HL-60 (cell line): ENCODE results near the gene SYCP2.
A peak's percentile ranks its signal among the peaks of the same experiment; 100 is the strongest.

Source experiments
- CTCF ChIP-seq: IDR thresholded peaks from one replicate; pipeline ENCODE4 v1.5.1; 2011; ENCODE audit warnings: low read length, control low read depth, inconsistent platforms; ENCODE audit not compliant: insufficient read depth
- POLR2AphosphoS5 ChIP-seq: IDR thresholded peaks from 2 replicates; pipeline ENCODE4 v1.6.1; 2012; ENCODE audit warnings: low read depth
- REST ChIP-seq: IDR thresholded peaks from 2 replicates; pipeline ENCODE4 v1.6.1; 2012; ENCODE audit warnings: low read depth; ENCODE audit not compliant: insufficient replicate concordance

DNA sequence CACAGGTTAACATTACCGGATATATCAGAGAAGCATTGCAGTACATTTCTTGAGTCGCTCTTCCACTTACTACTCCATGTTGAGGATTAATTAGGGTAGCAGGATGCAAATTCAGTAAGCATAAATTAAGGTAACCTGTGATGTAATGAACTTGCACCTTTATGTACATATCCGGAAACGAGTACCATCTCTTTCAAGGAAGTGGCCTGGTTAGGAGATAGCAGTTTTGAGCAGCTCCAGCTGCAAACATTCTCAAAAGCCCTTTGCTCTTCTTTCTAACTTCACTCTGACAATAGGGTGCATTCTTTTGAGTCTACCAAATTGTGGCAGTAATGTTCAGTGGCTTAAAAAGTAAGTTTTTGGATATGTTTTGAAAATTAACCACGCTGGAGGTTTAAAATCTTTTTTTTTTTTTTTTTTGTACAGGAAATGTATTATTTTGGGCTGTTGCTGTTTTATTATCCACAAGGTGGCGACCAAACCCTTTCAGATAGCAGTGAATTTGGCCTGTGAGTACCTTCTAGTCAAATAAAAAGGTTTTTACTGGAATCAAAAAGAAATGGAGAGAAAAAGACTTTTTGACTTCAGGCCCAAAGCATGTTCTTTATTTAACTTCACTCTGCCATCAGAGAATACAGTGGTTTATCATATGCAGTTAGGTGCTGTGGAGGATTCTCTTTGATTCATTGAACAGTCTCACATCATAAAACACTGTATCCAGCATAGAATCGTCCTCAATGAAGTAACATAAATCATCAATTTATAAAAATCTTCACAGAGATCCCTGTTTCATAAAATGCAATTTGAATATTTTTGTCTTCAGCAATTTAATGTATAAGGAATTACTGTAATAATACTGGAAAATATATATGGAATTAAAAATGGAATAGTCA, 15.6 kb upstream of the SYCP2 start:
- TF ChIP-seq POLR2AphosphoS5 (no peak), CTCF (peak; percentile 31), REST (no peak)
